Central memory CD8-positive, alpha-beta T cell (primary cell): Measurements from ENCODE around the gene CHCHD10.
A peak's percentile ranks its signal among the peaks of the same experiment; 100 is the strongest.

ENCODE experiments used
- ATAC-seq: fragments of 150-1000 bp; cut with Tn5 transposase; replicated peaks from 2 replicates; pipeline ENCODE4 v1.10.0; 2022; ENCODE audit warnings: mild to moderate bottlenecking, moderate FRiP score, moderate number of reproducible peaks; ENCODE audit not compliant: poor library complexity, severe bottlenecking; ENCODE audit errors: extremely low read depth
- DNase-seq, 2 donors: peaks; one replicate each; pipeline ENCODE4 v3.0.0; 2021; ENCODE audit warnings: low spot score in 2 of 2
- H3K27ac Mint-ChIP-seq: one replicate; pipeline ENCODE4 v1.8.0; 2022; ENCODE audit warnings: low read depth, mild to moderate bottlenecking, moderate library complexity, mixed read lengths
- H3K27me3 Mint-ChIP-seq: one replicate; pipeline ENCODE4 v1.8.0; 2022; ENCODE audit warnings: mixed read lengths
- H3K36me3 Mint-ChIP-seq: one replicate; pipeline ENCODE4 v1.8.0; 2022; ENCODE audit warnings: mild to moderate bottlenecking, moderate library complexity, mixed read lengths; ENCODE audit not compliant: insufficient read depth
- H3K4me1 Mint-ChIP-seq: one replicate; pipeline ENCODE4 v1.8.0; 2022; ENCODE audit warnings: mixed read lengths
- H3K4me3 Mint-ChIP-seq: one replicate; pipeline ENCODE4 v1.8.0; 2022; ENCODE audit warnings: mild to moderate bottlenecking, moderate library complexity, mixed read lengths
- H3K9me3 Mint-ChIP-seq: one replicate; pipeline ENCODE4 v1.8.0; 2022; ENCODE audit warnings: mixed read lengths

Gene CHCHD10

DNA sequence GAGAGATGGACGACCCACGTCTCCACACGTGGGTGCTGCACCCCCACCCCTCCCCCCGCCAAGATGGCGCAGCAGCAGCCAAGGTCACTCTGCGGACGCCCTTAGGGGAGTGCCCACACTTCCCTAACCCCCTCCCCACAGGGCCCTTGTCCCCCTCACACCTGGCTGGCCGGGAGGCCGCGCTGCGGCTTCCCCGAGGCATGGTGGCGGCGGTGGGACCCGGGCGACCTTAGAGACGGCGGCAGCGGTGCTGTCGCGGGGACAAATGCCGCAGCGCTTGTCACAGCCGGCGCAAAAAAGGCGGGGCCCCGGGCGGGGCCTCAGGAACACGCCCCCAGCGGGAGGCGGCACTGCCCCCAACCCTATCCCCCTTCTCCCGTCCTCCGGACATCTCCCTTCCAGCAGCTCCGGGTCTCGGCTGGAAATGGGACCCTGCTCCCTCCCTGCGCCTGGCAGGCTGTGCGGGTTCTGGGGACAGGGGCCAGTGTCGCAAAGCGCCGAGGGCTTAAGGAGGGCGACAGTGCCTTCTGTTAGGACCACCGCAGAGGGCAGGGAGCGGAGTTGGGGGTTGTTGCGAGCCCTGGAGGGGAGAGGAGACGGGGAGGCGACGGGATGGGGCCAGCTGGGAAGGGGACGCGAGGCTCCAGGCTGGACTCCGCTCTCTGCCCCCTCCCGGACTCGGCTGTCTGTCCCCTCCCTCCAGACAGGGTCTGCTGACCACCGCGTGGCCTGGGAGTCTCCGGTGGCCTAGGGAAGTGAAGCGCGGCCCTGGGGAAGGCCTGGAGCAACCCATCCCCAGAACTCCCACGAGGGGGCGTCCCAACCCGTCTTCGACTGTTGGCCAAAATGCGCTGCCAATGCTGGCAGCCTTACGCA lies at the start of gene CHCHD10:
Gene CHCHD10 (minus strand): TSS at position 300 of the 876 bp plus-strand sequence. CDS start 98 bp downstream, at position 202.
- peaks cover 29% of the 10 kb centered on the region for H3K4me1 Mint-ChIP-seq

GRCh38 chr22:23817146-23817545 lies 49.4 kb upstream of the CHCHD10 start:
- H3K27me3 Mint-ChIP-seq: no peaks in the 10 kb centered on the region
- no peaks in the 10 kb centered on the region for H3K9me3 Mint-ChIP-seq
- peaks cover 32% of the 10 kb centered on the region for H3K36me3 Mint-ChIP-seq
- no peak overlapping the region for H3K27ac Mint-ChIP-seq
- peaks cover 5% of the 10 kb centered on the region for H3K4me1 Mint-ChIP-seq
- ATAC-seq: no peak
- DNase-seq: no peak
- H3K4me3 Mint-ChIP-seq: no peak overlapping the region

More for the DNA sequence above, at the start of gene CHCHD10:
- H3K9me3 Mint-ChIP-seq: no peaks in the 10 kb centered on the region
- ATAC-seq (peak; percentile 67), DNase-seq (peak; percentile 56 to 65)
- peaks cover 9% of the 10 kb centered on the region for H3K36me3 Mint-ChIP-seq
- H3K4me3 Mint-ChIP-seq: peak within 1 kb of the TSS; percentile 81
- no peak within 1 kb of the TSS for H3K27ac Mint-ChIP-seq
- no peaks in the 10 kb centered on the region for H3K27me3 Mint-ChIP-seq

GRCh38 chr22:23816156-23816976 lies 48.6 kb upstream of the CHCHD10 start:
- Mint-ChIP-seq H3K27me3 (no peaks in the 10 kb centered on the region), H3K4me3 (no peak overlapping the region), H3K4me1 (peaks cover 5% of the 10 kb centered on the region), H3K36me3 (peaks cover 33% of the 10 kb centered on the region), H3K9me3 (no peaks in the 10 kb centered on the region), H3K27ac (no peak overlapping the region)
- DNase-seq (no peak), ATAC-seq (no peak)

- H3K27me3 Mint-ChIP-seq: no peaks in the 10 kb centered on the region
- H3K4me3 Mint-ChIP-seq: no peak overlapping the region
- no peak overlapping the region for H3K27ac Mint-ChIP-seq
- ATAC-seq (no peak), DNase-seq (no peak)
- no peaks in the 10 kb centered on the region for H3K9me3 Mint-ChIP-seq
- peaks cover 5% of the 10 kb centered on the region for H3K4me1 Mint-ChIP-seq
- peaks cover 36% of the 10 kb centered on the region for H3K36me3 Mint-ChIP-seq
Observed at GRCh38 chr22:23815541-23816155, 47.9 kb upstream of the CHCHD10 start.

- Mint-ChIP-seq H3K27me3 (no peaks in the 10 kb centered on the region), H3K9me3 (no peaks in the 10 kb centered on the region), H3K4me3 (no peak overlapping the region), H3K4me1 (peaks cover 5% of the 10 kb centered on the region), H3K36me3 (peaks cover 32% of the 10 kb centered on the region), H3K27ac (no peak overlapping the region)
- DNase-seq (no peak), ATAC-seq (no peak)
Observed at GRCh38 chr22:23812378-23812777, 44.6 kb upstream of the CHCHD10 start.

- H3K27me3 Mint-ChIP-seq: no peaks in the 10 kb centered on the region
- no peak overlapping the region for H3K27ac Mint-ChIP-seq
Observed at GRCh38 chr22:23806837-23807236, 39.1 kb upstream of the CHCHD10 start.

GRCh38 chr22:23804781-23805291 lies 37.1 kb upstream of the CHCHD10 start:
- Mint-ChIP-seq H3K27me3 (no peaks in the 10 kb centered on the region), H3K9me3 (no peaks in the 10 kb centered on the region), H3K4me3 (no peak overlapping the region), H3K36me3 (peaks cover 50% of the 10 kb centered on the region), H3K27ac (peak overlapping the region; percentile 49), H3K4me1 (no peaks in the 10 kb centered on the region)
- no peak for ATAC-seq
- no peak for DNase-seq

More at GRCh38 chr22:23806837-23807236, 39.1 kb upstream of the CHCHD10 start:
- Mint-ChIP-seq H3K36me3 (peaks cover 49% of the 10 kb centered on the region), H3K4me3 (no peak overlapping the region), H3K4me1 (no peaks in the 10 kb centered on the region), H3K9me3 (no peaks in the 10 kb centered on the region)
- ATAC-seq (no peak), DNase-seq (no peak)

DNA sequence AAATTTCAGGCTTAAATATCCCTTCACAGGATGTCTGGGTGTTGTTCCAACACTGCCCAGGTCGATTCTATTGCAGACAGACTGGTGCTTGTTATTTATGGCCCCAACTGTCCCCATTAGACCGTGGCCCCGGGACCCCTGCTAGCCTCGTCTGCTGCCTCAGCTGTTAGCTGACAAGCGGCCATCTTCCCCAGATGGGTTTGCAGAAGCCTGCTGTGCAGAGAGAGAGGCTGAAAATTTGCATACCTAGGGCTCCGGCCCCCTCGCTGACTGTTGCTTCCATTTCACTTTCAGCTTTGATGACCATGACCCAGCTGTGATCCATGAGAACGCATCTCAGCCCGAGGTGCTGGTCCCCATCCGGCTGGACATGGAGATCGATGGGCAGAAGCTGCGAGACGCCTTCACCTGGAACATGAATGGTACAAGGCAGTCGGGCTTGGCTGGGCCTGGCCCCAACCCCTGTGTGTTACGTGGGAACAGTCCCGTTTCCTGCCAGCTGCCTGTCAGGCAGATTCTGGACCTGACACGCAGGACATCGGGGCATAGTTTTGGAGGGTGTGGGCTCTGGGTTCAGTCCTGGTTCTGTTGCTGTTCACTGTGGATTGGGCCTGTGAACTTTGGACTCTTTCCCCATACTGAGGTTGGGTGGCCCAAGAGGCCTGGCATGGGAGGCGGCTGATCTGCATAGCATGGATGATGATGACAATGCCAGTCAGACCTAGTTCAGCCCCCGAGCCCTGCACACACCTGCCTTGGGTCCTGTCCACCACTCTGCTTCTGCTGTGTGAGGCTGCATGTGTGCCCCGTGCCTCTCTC lies 35.4 kb upstream of the CHCHD10 start:
- no peak overlapping the region for H3K4me3 Mint-ChIP-seq
- no peak for DNase-seq
- no peak for ATAC-seq
- H3K4me1 Mint-ChIP-seq: no peaks in the 10 kb centered on the region
- no peaks in the 10 kb centered on the region for H3K9me3 Mint-ChIP-seq
- H3K27me3 Mint-ChIP-seq: no peaks in the 10 kb centered on the region
- H3K36me3 Mint-ChIP-seq: peaks cover 62% of the 10 kb centered on the region
- no peak overlapping the region for H3K27ac Mint-ChIP-seq

GRCh38 chr22:23801886-23802377 lies 34.2 kb upstream of the CHCHD10 start:
- Mint-ChIP-seq H3K27ac (peak overlapping the region; percentile 67), H3K4me1 (no peaks in the 10 kb centered on the region), H3K4me3 (no peak overlapping the region), H3K27me3 (no peaks in the 10 kb centered on the region), H3K9me3 (no peaks in the 10 kb centered on the region), H3K36me3 (peaks cover 57% of the 10 kb centered on the region)
- ATAC-seq (no peak), DNase-seq (no peak)

DNA sequence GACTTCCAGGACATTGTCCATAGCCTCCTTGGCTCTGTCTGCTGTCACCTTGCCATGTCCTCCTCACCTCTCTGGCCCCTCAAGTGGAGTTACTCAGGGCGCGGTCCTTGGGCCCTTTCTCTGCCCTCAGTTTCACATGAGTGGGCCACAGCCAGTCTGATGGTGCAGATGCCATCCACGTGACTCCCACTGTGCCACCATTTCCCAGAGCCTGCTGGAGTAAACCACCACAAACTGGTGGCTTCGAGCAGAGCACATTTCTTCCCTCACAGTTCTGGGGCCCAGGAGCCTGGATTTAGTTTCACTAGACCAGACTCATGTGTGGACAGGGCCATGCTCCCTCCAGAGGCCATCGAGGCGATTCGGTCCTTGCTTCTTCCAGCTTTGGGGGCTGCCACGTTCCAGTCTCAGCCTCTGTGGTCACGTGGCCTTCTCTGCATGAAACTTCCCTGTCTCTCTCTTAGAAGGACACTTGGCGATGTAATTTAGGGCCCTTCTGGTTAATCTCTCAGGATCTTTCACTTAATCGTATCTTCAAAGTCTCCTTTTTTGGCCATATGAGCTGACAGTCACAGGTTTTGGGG lies 33.6 kb upstream of the CHCHD10 start:
- H3K36me3 Mint-ChIP-seq: peaks cover 56% of the 10 kb centered on the region
- H3K4me1 Mint-ChIP-seq: no peaks in the 10 kb centered on the region
- no peak for DNase-seq
- no peak for ATAC-seq
- peak overlapping the region; percentile 67 for H3K27ac Mint-ChIP-seq
- no peak overlapping the region for H3K4me3 Mint-ChIP-seq
- H3K27me3 Mint-ChIP-seq: no peaks in the 10 kb centered on the region
- no peaks in the 10 kb centered on the region for H3K9me3 Mint-ChIP-seq
